HFFc6 (cell line): ENCODE data around the gene KIF23. TPM values are rescaled to one million over a fixed set of nuclear protein-coding genes. Genes with fewer than 3 reads are reported as not detected.

ENCODE experiments used
- DNase-seq: peaks from one replicate; pipeline ENCODE4 v3.0.0-alpha.2; 2018
- H3K27ac Mint-ChIP-seq: 2 replicates; pipeline ENCODE4 v1.8.0; 2020; ENCODE audit warnings: mild to moderate bottlenecking, mixed read lengths
- H3K27me3 Mint-ChIP-seq: 2 replicates; pipeline ENCODE4 v1.8.0; 2021; ENCODE audit warnings: mild to moderate bottlenecking, moderate library complexity, mixed read lengths; ENCODE audit not compliant: insufficient read depth
- H3K36me3 Mint-ChIP-seq: 2 replicates; pipeline ENCODE4 v1.8.0; 2021; ENCODE audit warnings: low read depth, mixed read lengths
- H3K4me1 Mint-ChIP-seq: 2 replicates; pipeline ENCODE4 v1.8.0; 2020; ENCODE audit warnings: low read depth, mixed read lengths
- H3K4me3 Mint-ChIP-seq: 2 replicates; pipeline ENCODE4 v1.8.0; 2020; ENCODE audit warnings: mild to moderate bottlenecking, moderate library complexity, mixed read lengths
- H3K9me3 Mint-ChIP-seq: 2 replicates; pipeline ENCODE4 v1.8.0; 2020; ENCODE audit warnings: mild to moderate bottlenecking, mixed read lengths
- CTCF ChIP-seq: fragments of 200-600 bp; sonication (generic); IDR thresholded peaks from 2 replicates; pipeline ENCODE4 v1.5.0; 2021; ENCODE audit warnings: antibody characterized with exemption, mild to moderate bottlenecking
- total RNA-seq, 6 experiments: library from RNA; stranded (reverse); fragmentation: NEBNext Ultra II Directional; extraction: Animal tissue kit (Norgen Biotek cat#: 25700); gene quantifications; 2 replicates in 1 of 6; 3 replicates in 5 of 6; pipeline ENCODE4 v1.2.3, GENCODE V29; 2021

The KIF23 gene
- total RNA-seq, 6 experiments from 2014 or later = 37.0 to 74.7 (median 64.6) TPM

- Mint-ChIP-seq H3K27me3 (peaks cover 26% of the 10 kb centered on the region), H3K4me1 (no peaks in the 10 kb centered on the region), H3K36me3 (no peaks in the 10 kb centered on the region; the same call in 1 of the 2 replicates), H3K9me3 (peaks cover 2% of the 10 kb centered on the region; the same call in 1 of the 2 replicates), H3K27ac (no peak overlapping the region), H3K4me3 (no peak overlapping the region)
- TF ChIP-seq CTCF = no peak
- DNase-seq = no peak
These were observed 72.4 kb downstream of the KIF23 start for GRCh38 chr15:69486481-69487110.

GRCh38 chr15:69489073-69489571 lies 75.0 kb downstream of the KIF23 start:
- H3K27me3 Mint-ChIP-seq = peaks cover 18% of the 10 kb centered on the region
- no peaks in the 10 kb centered on the region for H3K4me1 Mint-ChIP-seq
- H3K36me3 Mint-ChIP-seq = no peaks in the 10 kb centered on the region; the same call in 1 of the 2 replicates
- TF ChIP-seq CTCF = no peak
- no peak overlapping the region for H3K4me3 Mint-ChIP-seq
- DNase-seq = no peak
- peaks cover 5% of the 10 kb centered on the region; the same call in 1 of the 2 replicates for H3K9me3 Mint-ChIP-seq
- H3K27ac Mint-ChIP-seq = no peak overlapping the region

GRCh38 chr15:69490356-69491037 lies 76.3 kb downstream of the KIF23 start:
- no peak for DNase-seq
- Mint-ChIP-seq H3K4me3 (no peak overlapping the region), H3K9me3 (peaks cover 5% of the 10 kb centered on the region; the same call in 1 of the 2 replicates), H3K27me3 (peaks cover 11% of the 10 kb centered on the region), H3K4me1 (no peaks in the 10 kb centered on the region), H3K36me3 (no peaks in the 10 kb centered on the region; the same call in 1 of the 2 replicates), H3K27ac (no peak overlapping the region)
- no peak for TF ChIP-seq CTCF

- Mint-ChIP-seq H3K4me1 (no peaks in the 10 kb centered on the region), H3K9me3 (peaks cover 5% of the 10 kb centered on the region; the same call in 1 of the 2 replicates), H3K27ac (no peak overlapping the region), H3K36me3 (no peaks in the 10 kb centered on the region; the same call in 1 of the 2 replicates), H3K27me3 (peaks cover 11% of the 10 kb centered on the region), H3K4me3 (no peak overlapping the region)
- no peak for TF ChIP-seq CTCF
- DNase-seq = no peak
These were observed 76.9 kb downstream of the KIF23 start for GRCh38 chr15:69491038-69491505.

GRCh38 chr15:69493406-69493805 lies 79.3 kb downstream of the KIF23 start:
- H3K4me3 Mint-ChIP-seq = no peak overlapping the region
- no peaks in the 10 kb centered on the region; the same call in 1 of the 2 replicates for H3K36me3 Mint-ChIP-seq
- no peak for DNase-seq
- no peak for TF ChIP-seq CTCF
- peaks cover 17% of the 10 kb centered on the region for H3K27me3 Mint-ChIP-seq
- no peak overlapping the region for H3K27ac Mint-ChIP-seq
- H3K9me3 Mint-ChIP-seq = peaks cover 5% of the 10 kb centered on the region; the same call in 1 of the 2 replicates
- no peaks in the 10 kb centered on the region for H3K4me1 Mint-ChIP-seq
